ENCODE results near the gene COBL. TPM values are rescaled to one million over a fixed set of nuclear protein-coding genes. Genes with fewer than 3 reads are reported as not detected.

The COBL gene
- total RNA-seq, 1 donor from 2014 or later, result 25.7 TPM

GRCh38 chr7:51301806-51302205 lies 14.8 kb downstream of the COBL start:
- Mint-ChIP-seq H3K4me1 (ENCODE audit: unreplicated experiment) (peaks cover 9% of the 10 kb centered on the region), H3K4me3 (no peak overlapping the region), H3K9me3 (no peaks in the 10 kb centered on the region), H3K27ac (peak overlapping the region; percentile 65), H3K36me3 (peaks cover 4% of the 10 kb centered on the region), H3K27me3 (no peaks in the 10 kb centered on the region)
- no peak for DNase-seq (ENCODE audit: extremely low spot score, unreplicated experiment)
- no peak for TF ChIP-seq CTCF (conservative IDR thresholded peaks at IDR 0.05)

GRCh38 chr7:51300762-51301674 lies 15.6 kb downstream of the COBL start:
- Mint-ChIP-seq H3K36me3 (peaks cover 4% of the 10 kb centered on the region), H3K27me3 (no peaks in the 10 kb centered on the region), H3K27ac (peak overlapping the region; percentile 65), H3K4me1 (ENCODE audit: unreplicated experiment) (peaks cover 9% of the 10 kb centered on the region), H3K4me3 (no peak overlapping the region), H3K9me3 (no peaks in the 10 kb centered on the region)
- DNase-seq (ENCODE audit: extremely low spot score, unreplicated experiment), result no peak
- no peak for TF ChIP-seq CTCF (conservative IDR thresholded peaks at IDR 0.05)

GRCh38 chr7:51299391-51300133 lies 17.0 kb downstream of the COBL start:
- no peaks in the 10 kb centered on the region for H3K27me3 Mint-ChIP-seq
- H3K9me3 Mint-ChIP-seq, result no peaks in the 10 kb centered on the region
- no peak overlapping the region for H3K4me3 Mint-ChIP-seq
- peaks cover 4% of the 10 kb centered on the region for H3K36me3 Mint-ChIP-seq
- DNase-seq (ENCODE audit: extremely low spot score, unreplicated experiment), result no peak
- H3K27ac Mint-ChIP-seq, result peak overlapping the region; percentile 46
- TF ChIP-seq CTCF (conservative IDR thresholded peaks at IDR 0.05), result peak; percentile 25
- H3K4me1 Mint-ChIP-seq (ENCODE audit: unreplicated experiment), result no peaks in the 10 kb centered on the region

GRCh38 chr7:51298912-51299311 lies 17.7 kb downstream of the COBL start:
- no peak for DNase-seq (ENCODE audit: extremely low spot score, unreplicated experiment)
- Mint-ChIP-seq H3K4me1 (ENCODE audit: unreplicated experiment) (no peaks in the 10 kb centered on the region), H3K9me3 (no peaks in the 10 kb centered on the region), H3K27me3 (no peaks in the 10 kb centered on the region), H3K36me3 (peaks cover 4% of the 10 kb centered on the region), H3K4me3 (no peak overlapping the region), H3K27ac (no peak overlapping the region)
- TF ChIP-seq CTCF (conservative IDR thresholded peaks at IDR 0.05), result no peak

GRCh38 chr7:51297986-51298385 lies 18.6 kb downstream of the COBL start:
- Mint-ChIP-seq H3K27ac (no peak overlapping the region), H3K36me3 (peaks cover 4% of the 10 kb centered on the region), H3K4me3 (no peak overlapping the region), H3K9me3 (no peaks in the 10 kb centered on the region), H3K4me1 (ENCODE audit: unreplicated experiment) (no peaks in the 10 kb centered on the region), H3K27me3 (no peaks in the 10 kb centered on the region)
- TF ChIP-seq CTCF (conservative IDR thresholded peaks at IDR 0.05), result no peak
- DNase-seq (ENCODE audit: extremely low spot score, unreplicated experiment), result no peak

Data from type B pancreatic cell (in vitro differentiated cells).